IMR-90 (cell line): ENCODE results near the gene SRR.

Experiments
- BHLHE40 ChIP-seq: fragments of 150-350 bp; IDR thresholded peaks from 2 replicates; pipeline ENCODE4 v1.6.1; 2016; ENCODE audit warnings: mild to moderate bottlenecking, low read depth, low read length
- CTCF ChIP-seq: conservative IDR thresholded peaks from 2 replicates; pipeline ENCODE4 v1.5.1; 2012; ENCODE audit warnings: mild to moderate bottlenecking, low read depth, low read length, improper control_type of control experiment
- ELK1 ChIP-seq: fragments of 150-350 bp; IDR thresholded peaks from 2 replicates; pipeline ENCODE4 v1.6.1; 2016; ENCODE audit warnings: low read depth, mild to moderate bottlenecking, low read length, moderate library complexity, borderline replicate concordance
- NFE2L2 ChIP-seq: fragments of 150-350 bp; IDR thresholded peaks from 2 replicates; pipeline ENCODE4 v1.6.1; 2016; ENCODE audit warnings: low read depth, mild to moderate bottlenecking, low read length
- POLR2A ChIP-seq: IDR thresholded peaks from 2 replicates; pipeline ENCODE4 v1.6.1; 2012; ENCODE audit warnings: mild to moderate bottlenecking, low read depth, low read length
- RCOR1 ChIP-seq: IDR thresholded peaks from 2 replicates; pipeline ENCODE4 v1.6.1; 2012; ENCODE audit warnings: mild to moderate bottlenecking, low read length, improper control_type of control experiment; ENCODE audit not compliant: insufficient replicate concordance
- RFX5 ChIP-seq: IDR thresholded peaks from 2 replicates; pipeline ENCODE4 v1.8.0; 2012; ENCODE audit warnings: low read depth, mild to moderate bottlenecking, low read length, moderate library complexity
- USF2 ChIP-seq: fragments of 150-350 bp; IDR thresholded peaks from 2 replicates; pipeline ENCODE4 v1.6.1; 2017; ENCODE audit warnings: mild to moderate bottlenecking, antibody characterized with exemption, low read length, low read depth

- TF ChIP-seq CTCF, result no peak
- no peak; the same call in 1 of the 2 replicates for TF ChIP-seq POLR2A
- no peak for TF ChIP-seq BHLHE40
- TF ChIP-seq ELK1, result no peak
- no peak for TF ChIP-seq RCOR1
- TF ChIP-seq RFX5, result no peak
- no peak for TF ChIP-seq USF2
- TF ChIP-seq NFE2L2, result no peak
Observed at GRCh38 chr17:2336852-2337543, 33.2 kb downstream of the SRR start, which contains the start of gene SGSM2.
